ENCODE results near the gene ADH1B. TPM values are rescaled to one million over a fixed set of nuclear protein-coding genes. Genes with fewer than 3 reads are reported as not detected.
A peak's percentile ranks its signal among the peaks of the same experiment; 100 is the strongest.

ADH1B gene
- total and polyA plus RNA-seq, 2 of the 4 experiments (the other 2 are of a cell fraction): 0.36 to 0.46 TPM

- Histone ChIP-seq H2BK20ac (ENCODE audit: low read depth, low read length) (peak overlapping the region; percentile 75; the same call in 1 of the 2 replicates), H3K9me1 (ENCODE audit: insufficient read depth, low read length) (no peaks in the 10 kb centered on the region), H3K27ac (ENCODE audit: insufficient read depth, low read length) (peak overlapping the region; percentile 93; the same call in 1 of the 2 replicates), H2AK9ac (replicated peaks; ENCODE audit: low read depth, low read length, poor library complexity) (no peak overlapping the region), H3K27me3 (ENCODE audit: control insufficient read depth, insufficient read depth, low read length) (no peaks in the 10 kb centered on the region), H2BK5ac (ENCODE audit: low read depth, low read length, poor library complexity, severe bottlenecking) (peak overlapping the region; percentile 46), H3K9me3 (ENCODE audit: control insufficient read depth, insufficient read depth, low read length) (peaks cover 8% of the 10 kb centered on the region; the same call in 1 of the 2 replicates), H2AFZ (replicated peaks; ENCODE audit: low read length, poor library complexity) (no peak overlapping the region), H3K18ac (ENCODE audit: low read depth, low read length) (peak overlapping the region; percentile 98), H3K36me3 (ENCODE audit: control insufficient read depth, insufficient read depth, low read length) (no peaks in the 10 kb centered on the region), H4K91ac (ENCODE audit: insufficient read depth, low read depth, low read length) (peak overlapping the region; percentile 44; the same call in 1 of the 2 replicates), H3K4ac (ENCODE audit: low read depth, low read length) (peak overlapping the region; percentile 77), H3K23ac (ENCODE audit: low read depth, low read length) (no peak overlapping the region; the same call in 1 of the 2 replicates), H2BK120ac (ENCODE audit: low read depth, low read length) (peak overlapping the region; percentile 85), H4K8ac (ENCODE audit: low read depth in 2 of 2, low read length in 2 of 2) (peak overlapping the region in 1 of 2 experiments; percentile 59; a peak in 3 of 4 replicates), H3K4me1 (ENCODE audit: control insufficient read depth, insufficient read depth, low read length) (peaks cover 9% of the 10 kb centered on the region; the same call in 1 of the 2 replicates), H4K5ac (ENCODE audit: low read depth, low read length) (peak overlapping the region; percentile 99), H2BK15ac (ENCODE audit: low read depth, low read length) (peak overlapping the region; percentile 20; the same call in 1 of the 3 replicates), H3K79me1 (ENCODE audit: low read depth in 1 of 2, low read length in 2 of 2) (no peaks in the 10 kb centered on the region), H3K4me2 (ENCODE audit: low read depth, low read length) (no peak overlapping the region), H2AK5ac (ENCODE audit: low read depth, low read length) (peak overlapping the region; percentile 0; the same call in 1 of the 2 replicates), H4K20me1 (ENCODE audit: insufficient read depth, low read length) (no peaks in the 10 kb centered on the region), H3K56ac (ENCODE audit: extremely low read depth, insufficient read depth, low read length) (no peak overlapping the region), H3K4me3 (ENCODE audit: insufficient read depth, low read depth, low read length) (no peak overlapping the region), H3K9ac (ENCODE audit: low read depth, low read length) (no peak overlapping the region), H3K14ac (replicated peaks; ENCODE audit: low read depth, low read length) (peak overlapping the region; percentile 66)
- ATAC-seq (ENCODE audit: low read depth) (no peak), DNase-seq (no peak)
- WGBS, 2 experiments (ENCODE audit: extremely low coverage in 2 of 2, insufficient read length in 1 of 2): no CpG with 5 or more reads among the region's 1 CpG
- BruUV-seq (replicated peaks): no TSS peak
- no peak for TF ChIP-seq RFX5 (IDR thresholded peaks at IDR 0.05; ENCODE audit: low read depth, low read length)
- TF ChIP-seq, protein P1, sequence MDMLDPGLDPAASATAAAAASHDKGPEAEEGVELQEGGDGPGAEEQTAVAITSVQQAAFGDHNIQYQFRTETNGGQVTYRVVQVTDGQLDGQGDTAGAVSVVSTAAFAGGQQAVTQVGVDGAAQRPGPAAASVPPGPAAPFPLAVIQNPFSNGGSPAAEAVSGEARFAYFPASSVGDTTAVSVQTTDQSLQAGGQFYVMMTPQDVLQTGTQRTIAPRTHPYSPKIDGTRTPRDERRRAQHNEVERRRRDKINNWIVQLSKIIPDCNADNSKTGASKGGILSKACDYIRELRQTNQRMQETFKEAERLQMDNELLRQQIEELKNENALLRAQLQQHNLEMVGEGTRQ (IDR thresholded peaks at IDR 0.05; ENCODE audit: low read depth, low read length): no peak
- TF ChIP-seq RCOR1 (IDR thresholded peaks at IDR 0.05; ENCODE audit: insufficient replicate concordance, low read length): no peak
- TF ChIP-seq FOS (IDR thresholded peaks at IDR 0.05; ENCODE audit: low read depth, low read length): no peak
- in situ Hi-C loops (cut with MboI; ENCODE audit: low sequenced_read_pairs) (no loop called here), intact Hi-C loops (cut with micrococcal nuclease) (loop anchor here (2.0 kb wide), 1 partner anchor 78 kb away; no protein-coding TSS in a partner anchor), dilution Hi-C loops (cut with HindIII; ENCODE audit: low sequenced_read_pairs, unreplicated experiment) (no loop called here)
- CTCF ChIA-PET: no interaction called here
- POLR2A ChIA-PET (ENCODE audit: unreplicated experiment): no interaction called here
These were observed 3.2 kb upstream of the ADH1B start for GRCh38 chr4:99324361-99324760.
